HepG2 (cell line): ENCODE results near the gene VAMP5. TPM values are rescaled to one million over a fixed set of nuclear protein-coding genes. Genes with fewer than 3 reads are reported as not detected.
A peak's percentile ranks its signal among the peaks of the same experiment; 100 is the strongest.

Source experiments
- BORCS8-MEF2B ChIP-seq: sonication (generic); formaldehyde crosslinking; IDR thresholded peaks from 2 replicates; pipeline ENCODE4 v1.8.0; 2022; ENCODE audit warnings: mild to moderate bottlenecking, missing genetic modification reagents
- CBX5 ChIP-seq: sonication (generic); formaldehyde crosslinking; IDR thresholded peaks from 2 replicates; pipeline ENCODE4 v1.4.0; 2020; ENCODE audit warnings: missing genetic modification reagents, borderline replicate concordance
- E2F2 ChIP-seq: sonication (generic); formaldehyde crosslinking; IDR thresholded peaks from 2 replicates; pipeline ENCODE4 v1.4.0; 2020; ENCODE audit warnings: missing genetic modification reagents, borderline replicate concordance
- FOXP4 ChIP-seq: sonication (generic); formaldehyde crosslinking; IDR thresholded peaks from 2 replicates; pipeline ENCODE4 v1.4.0; 2020; ENCODE audit warnings: missing genetic modification reagents
- SATB2 ChIP-seq: sonication (generic); formaldehyde crosslinking; IDR thresholded peaks from 2 replicates; pipeline ENCODE4 v1.5.0; 2020; ENCODE audit warnings: missing genetic modification reagents
- YEATS4 ChIP-seq: sonication (generic); formaldehyde crosslinking; IDR thresholded peaks from 2 replicates; pipeline ENCODE4 v1.4.0; 2020; ENCODE audit warnings: missing genetic modification reagents, borderline replicate concordance
- ZBTB38 ChIP-seq: sonication (generic); formaldehyde crosslinking; IDR thresholded peaks from 2 replicates; pipeline ENCODE4 v1.5.1; 2020; ENCODE audit warnings: mild to moderate bottlenecking, missing genetic modification reagents
- ZNF12 ChIP-seq: sonication (generic); formaldehyde crosslinking; IDR thresholded peaks from 2 replicates; pipeline ENCODE4 v1.5.0; 2020; ENCODE audit warnings: missing genetic modification reagents
- ZNF263 ChIP-seq: sonication (generic); formaldehyde crosslinking; IDR thresholded peaks from 2 replicates; pipeline ENCODE4 v1.4.0; 2020; ENCODE audit warnings: missing genetic modification reagents
- ZNF276 ChIP-seq: sonication (generic); formaldehyde crosslinking; IDR thresholded peaks from 2 replicates; pipeline ENCODE4 v1.4.0; 2020; ENCODE audit warnings: mild to moderate bottlenecking, low read depth, missing genetic modification reagents
- ZNF614 ChIP-seq: IDR thresholded peaks from 2 replicates; pipeline ENCODE4 v1.6.1; 2018; ENCODE audit warnings: missing biosample characterization, missing genetic modification reagents, inconsistent platforms, borderline replicate concordance
- ZNF781 ChIP-seq: sonication (generic); formaldehyde crosslinking; IDR thresholded peaks from 2 replicates; pipeline ENCODE4 v1.5.1; 2020; ENCODE audit warnings: borderline replicate concordance, mild to moderate bottlenecking, missing genetic modification reagents; ENCODE audit errors: not compliant biosample characterization
- ZNF850 ChIP-seq: sonication (generic); formaldehyde crosslinking; conservative IDR thresholded peaks from 2 replicates; pipeline ENCODE4 v1.9.0; 2021; ENCODE audit warnings: mild to moderate bottlenecking, missing genetic modification reagents
- polyA plus RNA-seq, 8 experiments: library from polyadenylated mRNA; depleted of rRNA in 3 of 8; stranded (reverse) in 7 of 8; unstranded in 1 of 8; fragments of >200 nt; fragmentation: Illumina TruSeq in 4 of 8; extraction: Trizol in 4 of 8; gene quantifications; 2 replicates each; pipeline versions ENCODE4 v1.2.1 to v1.2.3, GENCODE V29; 2011 to 2016; ENCODE audit warnings: low read depth in 4 of 8, missing spikeins in 1 of 8, mixed read lengths in 1 of 8; ENCODE audit not compliant: insufficient read depth in 1 of 8
- total RNA-seq, 5 experiments: library from RNA; depleted of rRNA; stranded (reverse); fragments of >200 nt; fragmentation: Illumina TruSeq; extraction: Trizol; gene quantifications; 2 replicates each; pipeline ENCODE4 v1.2.3, GENCODE V29; 2016; ENCODE audit warnings: low read depth in 1 of 5
- TF ChIP-seq, protein P1 (sequence below): IDR thresholded peaks from 2 replicates; pipeline ENCODE4 v1.6.1; 2018; ENCODE audit warnings: missing genetic modification reagents, mild to moderate bottlenecking, missing compliant biosample characterization
- TF ChIP-seq, protein P2 (sequence below): sonication (generic); IDR thresholded peaks from 2 replicates; pipeline ENCODE4 v1.6.1; 2016; ENCODE audit warnings: low read depth, borderline replicate concordance
- TF ChIP-seq, protein P3 (sequence below): sonication (generic); formaldehyde crosslinking; IDR thresholded peaks from 2 replicates; pipeline ENCODE4 v1.5.0; 2020; ENCODE audit warnings: missing genetic modification reagents
- TF ChIP-seq, protein P4 (sequence below): sonication (generic); formaldehyde crosslinking; conservative IDR thresholded peaks from 2 replicates; pipeline ENCODE4 v1.5.0; 2020; ENCODE audit warnings: missing genetic modification reagents

The VAMP5 gene
- total and polyA plus RNA-seq, 2 of the 13 experiments (the other 11 are each of a cell fraction or from before 2014, with no cell fraction given) = 7.2 to 56.7 TPM

DNA sequence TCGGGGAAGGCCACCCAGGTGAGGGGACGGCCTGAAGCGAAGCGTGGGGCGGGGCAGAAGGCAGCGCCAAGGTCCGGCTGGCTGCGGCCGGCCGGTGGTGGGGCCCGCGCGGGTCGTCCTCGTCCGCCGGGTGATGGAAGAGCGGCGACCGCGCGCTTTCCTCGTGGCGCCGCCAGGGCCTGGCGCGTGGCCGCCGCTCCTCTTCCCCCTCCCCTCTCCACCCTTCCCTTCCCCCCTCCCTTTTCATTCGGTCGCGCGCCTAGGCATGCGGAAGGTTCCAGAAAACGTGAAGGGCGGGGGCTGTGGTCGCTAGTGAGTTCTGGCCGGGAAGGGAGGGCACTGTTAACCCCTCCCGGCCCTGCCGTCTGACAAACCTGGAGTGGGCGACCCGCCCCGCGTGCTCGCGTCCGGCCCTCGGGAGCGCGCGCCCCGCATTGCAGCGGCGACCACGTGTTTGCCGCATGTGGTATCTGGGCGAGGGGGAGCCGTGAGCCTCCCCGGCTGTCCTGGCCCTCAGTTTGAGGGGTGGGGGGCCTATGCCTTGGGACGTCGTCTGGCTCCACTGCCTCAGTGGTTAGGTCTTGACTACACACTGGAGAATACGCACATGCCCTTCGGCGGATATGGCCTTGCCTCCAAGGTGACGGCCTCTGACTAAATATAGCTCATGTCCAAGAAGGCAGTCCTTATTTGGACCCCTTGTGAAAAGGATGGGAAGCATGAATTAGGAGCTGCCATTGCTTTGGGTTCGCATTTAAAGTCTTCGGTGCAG is 44.7 kb upstream of the VAMP5 start (continued):
- peak; percentile 69 for TF ChIP-seq YEATS4
- peak; percentile 80 for TF ChIP-seq ZNF781 (CRISPR knock-in tag)
- peak; percentile 76; the same call in 1 of the 2 replicates for TF ChIP-seq ZBTB38 (CRISPR knock-in tag)
- TF ChIP-seq ZNF276 = peak; percentile 85; the same call in 1 of the 2 replicates
- peak; percentile 49; the same call in 1 of the 2 replicates for TF ChIP-seq ZNF12
- TF ChIP-seq, protein P1, sequence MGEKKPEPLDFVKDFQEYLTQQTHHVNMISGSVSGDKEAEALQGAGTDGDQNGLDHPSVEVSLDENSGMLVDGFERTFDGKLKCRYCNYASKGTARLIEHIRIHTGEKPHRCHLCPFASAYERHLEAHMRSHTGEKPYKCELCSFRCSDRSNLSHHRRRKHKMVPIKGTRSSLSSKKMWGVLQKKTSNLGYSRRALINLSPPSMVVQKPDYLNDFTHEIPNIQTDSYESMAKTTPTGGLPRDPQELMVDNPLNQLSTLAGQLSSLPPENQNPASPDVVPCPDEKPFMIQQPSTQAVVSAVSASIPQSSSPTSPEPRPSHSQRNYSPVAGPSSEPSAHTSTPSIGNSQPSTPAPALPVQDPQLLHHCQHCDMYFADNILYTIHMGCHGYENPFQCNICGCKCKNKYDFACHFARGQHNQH (CRISPR knock-in tag) = no peak; the same call in 1 of the 2 replicates
- TF ChIP-seq, protein P2, sequence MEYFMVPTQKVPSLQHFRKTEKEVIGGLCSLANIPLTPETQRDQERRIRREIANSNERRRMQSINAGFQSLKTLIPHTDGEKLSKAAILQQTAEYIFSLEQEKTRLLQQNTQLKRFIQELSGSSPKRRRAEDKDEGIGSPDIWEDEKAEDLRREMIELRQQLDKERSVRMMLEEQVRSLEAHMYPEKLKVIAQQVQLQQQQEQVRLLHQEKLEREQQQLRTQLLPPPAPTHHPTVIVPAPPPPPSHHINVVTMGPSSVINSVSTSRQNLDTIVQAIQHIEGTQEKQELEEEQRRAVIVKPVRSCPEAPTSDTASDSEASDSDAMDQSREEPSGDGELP = no peak
- no peak; the same call in 1 of the 2 replicates for TF ChIP-seq BORCS8-MEF2B (CRISPR knock-in tag)
- TF ChIP-seq CBX5 (CRISPR knock-in tag) = peak; percentile 50; the same call in 1 of the 2 replicates
- TF ChIP-seq ZNF614 = no peak
- TF ChIP-seq, protein P3, sequence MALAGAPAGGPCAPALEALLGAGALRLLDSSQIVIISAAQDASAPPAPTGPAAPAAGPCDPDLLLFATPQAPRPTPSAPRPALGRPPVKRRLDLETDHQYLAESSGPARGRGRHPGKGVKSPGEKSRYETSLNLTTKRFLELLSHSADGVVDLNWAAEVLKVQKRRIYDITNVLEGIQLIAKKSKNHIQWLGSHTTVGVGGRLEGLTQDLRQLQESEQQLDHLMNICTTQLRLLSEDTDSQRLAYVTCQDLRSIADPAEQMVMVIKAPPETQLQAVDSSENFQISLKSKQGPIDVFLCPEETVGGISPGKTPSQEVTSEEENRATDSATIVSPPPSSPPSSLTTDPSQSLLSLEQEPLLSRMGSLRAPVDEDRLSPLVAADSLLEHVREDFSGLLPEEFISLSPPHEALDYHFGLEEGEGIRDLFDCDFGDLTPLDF (CRISPR knock-in tag) = no peak
- peak; percentile 45; the same call in 1 of the 2 replicates for TF ChIP-seq E2F2 (CRISPR knock-in tag)
- TF ChIP-seq FOXP4 (CRISPR knock-in tag) = no peak; the same call in 1 of the 2 replicates
- TF ChIP-seq ZNF263 = peak; percentile 36; the same call in 1 of the 2 replicates
- peak; percentile 89; the same call in 1 of the 2 replicates for TF ChIP-seq SATB2
- TF ChIP-seq, protein P4, sequence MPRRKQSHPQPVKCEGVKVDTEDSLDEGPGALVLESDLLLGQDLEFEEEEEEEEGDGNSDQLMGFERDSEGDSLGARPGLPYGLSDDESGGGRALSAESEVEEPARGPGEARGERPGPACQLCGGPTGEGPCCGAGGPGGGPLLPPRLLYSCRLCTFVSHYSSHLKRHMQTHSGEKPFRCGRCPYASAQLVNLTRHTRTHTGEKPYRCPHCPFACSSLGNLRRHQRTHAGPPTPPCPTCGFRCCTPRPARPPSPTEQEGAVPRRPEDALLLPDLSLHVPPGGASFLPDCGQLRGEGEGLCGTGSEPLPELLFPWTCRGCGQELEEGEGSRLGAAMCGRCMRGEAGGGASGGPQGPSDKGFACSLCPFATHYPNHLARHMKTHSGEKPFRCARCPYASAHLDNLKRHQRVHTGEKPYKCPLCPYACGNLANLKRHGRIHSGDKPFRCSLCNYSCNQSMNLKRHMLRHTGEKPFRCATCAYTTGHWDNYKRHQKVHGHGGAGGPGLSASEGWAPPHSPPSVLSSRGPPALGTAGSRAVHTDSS (CRISPR knock-in tag) = no peak
- TF ChIP-seq ZNF850 (CRISPR knock-in tag) = 0 out of 2 replicates have a peak, but pooled peaks have one; percentile 6
